ENCODE data around the gene CPXM1.

- TF ChIP-seq CTCF (IDR thresholded peaks at IDR 0.05) (no peak), POLR2A (IDR thresholded peaks at IDR 0.05) (no peak), EP300 (IDR thresholded peaks at IDR 0.05) (no peak), POLR2AphosphoS5 (IDR thresholded peaks at IDR 0.05) (no peak)
These were observed 46.3 kb upstream of the CPXM1 start for GRCh38 chr20:2846698-2847097.

Measured in upper lobe of left lung (tissue), 4 donors.